Caco-2 (cell line): ENCODE measurements around the gene LGR6. TPM values are rescaled to one million over a fixed set of nuclear protein-coding genes. Genes with fewer than 3 reads are reported as not detected.

Experiments
- BruUV-seq: library from RNA; stranded (reverse); fragments of 400-500 nt; replicated peaks from 2 replicates; lab custom pipeline; 2021; lab: Mats Ljungman, UMichigan
- CTCF ChIA-PET: fragments of 300-600 bp; sonication (Branson Sonifier 250); formaldehyde crosslinking; loops from one replicate; lab custom pipeline; 2022; ENCODE audit warnings: antibody characterized with exemption; lab: Charles Lee
- POLR2A ChIA-PET: fragments of 300-600 bp; sonication (Branson Sonifier 250); formaldehyde crosslinking; loops from one replicate; lab custom pipeline; 2022; ENCODE audit warnings: antibody characterized with exemption; lab: Charles Lee
- DNase-seq, 2 experiments: peaks; one replicate each; pipeline versions ENCODE4 v3.0.0 to v3.0.0-alpha.2; 2020 to 2022
- H3K27me3 ChIP-seq: replicated peaks from 2 replicates; pipeline ENCODE4 v1.6.0; 2011; ENCODE audit warnings: low read length; ENCODE audit not compliant: control insufficient read depth, insufficient read depth
- H3K36me3 ChIP-seq: 2 replicates; pipeline ENCODE4 v1.5.1; 2011; ENCODE audit warnings: low read length; ENCODE audit not compliant: control insufficient read depth, insufficient read depth
- H3K4me1 ChIP-seq: fragments of 250-450 bp; sonication (Bioruptor Pico); 2 replicates; pipeline ENCODE4 v1.5.1; 2020; ENCODE audit warnings: mild to moderate bottlenecking
- H3K4me3 ChIP-seq: 2 replicates; pipeline ENCODE4 v1.5.1; 2011; ENCODE audit warnings: low read depth, mild to moderate bottlenecking, control low read depth, low read length
- H3K9me3 ChIP-seq: fragments of 250-450 bp; sonication (Bioruptor Pico); 2 replicates; pipeline ENCODE4 v1.5.1; 2020; ENCODE audit warnings: mild to moderate bottlenecking, moderate library complexity
- H3K27ac Mint-ChIP-seq: one replicate; pipeline ENCODE4 v1.8.0; 2022; ENCODE audit warnings: mixed read lengths; ENCODE audit not compliant: unreplicated experiment
- H3K27me3 Mint-ChIP-seq: one replicate; pipeline ENCODE4 v1.8.0; 2022; ENCODE audit warnings: mixed read lengths; ENCODE audit not compliant: insufficient read depth, unreplicated experiment
- H3K36me3 Mint-ChIP-seq: one replicate; pipeline ENCODE4 v1.8.0; 2022; ENCODE audit warnings: mild to moderate bottlenecking, mixed read lengths; ENCODE audit not compliant: insufficient read depth, unreplicated experiment
- H3K4me1 Mint-ChIP-seq: one replicate; pipeline ENCODE4 v1.8.0; 2022; ENCODE audit warnings: low read depth, mixed read lengths; ENCODE audit not compliant: unreplicated experiment
- H3K4me3 Mint-ChIP-seq: one replicate; pipeline ENCODE4 v1.8.0; 2022; ENCODE audit warnings: mild to moderate bottlenecking, moderate library complexity, mixed read lengths; ENCODE audit not compliant: unreplicated experiment
- H3K9me3 Mint-ChIP-seq: one replicate; pipeline ENCODE4 v1.8.0; 2022; ENCODE audit warnings: mixed read lengths; ENCODE audit not compliant: unreplicated experiment
- intact Hi-C: fragments of 100-400 bp; cut with micrococcal nuclease; formaldehyde crosslinking; loops from one replicate; pipeline ENCODE4 v1.10.0; 2022; ENCODE audit not compliant: unreplicated experiment
- total RNA-seq: library from RNA; stranded (reverse); gene quantifications from 2 replicates; pipeline ENCODE4 v1.2.3, GENCODE V29; 2022
- TF ChIP-seq, protein P1 (sequence below), 2 experiments: fragments of 200-600 bp in 1 of 2; IDR thresholded peaks; 1 replicate in 1 of 2; 2 replicates in 1 of 2; pipeline versions ENCODE4 v1.5.1 to v1.8.0; 2011 to 2022; ENCODE audit warnings: antibody characterized with exemption in 1 of 2, control low read depth in 1 of 2, inconsistent platforms in 1 of 2, low read depth in 1 of 2, low read length in 1 of 2, mild to moderate bottlenecking in 1 of 2, moderate library complexity in 1 of 2; ENCODE audit not compliant: insufficient read depth in 1 of 2, severe bottlenecking in 1 of 2, unreplicated experiment in 1 of 2

The LGR6 gene
- total RNA-seq, 1 experiment from 2014 or later = 0.36 TPM

DNA sequence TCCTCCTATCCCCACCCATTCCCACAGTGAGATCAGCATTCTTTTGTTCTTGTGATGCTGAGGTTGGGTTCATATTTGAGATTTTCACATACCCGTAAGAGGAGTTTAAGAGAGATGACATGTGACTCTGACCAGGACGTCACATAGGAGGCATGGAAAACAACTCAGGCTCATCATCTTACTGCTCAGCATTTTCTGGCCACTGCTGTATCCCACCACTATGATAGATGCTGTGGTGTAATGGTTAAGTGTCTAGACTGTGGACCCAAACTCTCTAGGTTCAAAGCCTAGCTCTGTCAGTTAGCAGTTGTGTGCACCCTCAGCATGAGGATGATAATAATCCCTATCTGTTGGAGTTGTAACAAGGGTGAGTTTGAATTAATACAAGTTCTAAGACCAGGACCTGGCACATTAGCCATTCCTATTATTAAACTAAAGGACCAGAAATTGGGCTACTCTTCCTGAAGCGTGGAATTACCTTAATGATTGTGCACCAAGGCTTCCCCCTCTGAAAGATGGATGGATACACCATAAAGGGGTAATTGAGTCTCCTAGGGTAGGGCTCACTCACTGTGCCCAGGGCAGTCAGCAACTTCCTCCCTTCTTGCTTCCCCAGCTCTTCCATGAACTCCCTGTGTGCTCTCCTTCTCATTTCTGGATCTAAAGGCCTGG lies 40.9 kb downstream of the LGR6 start:
- ChIA-PET POLR2A (no interaction called here), CTCF (interaction anchor here (1.1 kb wide), 1 partner anchor 16 kb away, joined by 3 read pairs; no protein-coding TSS in a partner anchor)
- TF ChIP-seq, protein P1, sequence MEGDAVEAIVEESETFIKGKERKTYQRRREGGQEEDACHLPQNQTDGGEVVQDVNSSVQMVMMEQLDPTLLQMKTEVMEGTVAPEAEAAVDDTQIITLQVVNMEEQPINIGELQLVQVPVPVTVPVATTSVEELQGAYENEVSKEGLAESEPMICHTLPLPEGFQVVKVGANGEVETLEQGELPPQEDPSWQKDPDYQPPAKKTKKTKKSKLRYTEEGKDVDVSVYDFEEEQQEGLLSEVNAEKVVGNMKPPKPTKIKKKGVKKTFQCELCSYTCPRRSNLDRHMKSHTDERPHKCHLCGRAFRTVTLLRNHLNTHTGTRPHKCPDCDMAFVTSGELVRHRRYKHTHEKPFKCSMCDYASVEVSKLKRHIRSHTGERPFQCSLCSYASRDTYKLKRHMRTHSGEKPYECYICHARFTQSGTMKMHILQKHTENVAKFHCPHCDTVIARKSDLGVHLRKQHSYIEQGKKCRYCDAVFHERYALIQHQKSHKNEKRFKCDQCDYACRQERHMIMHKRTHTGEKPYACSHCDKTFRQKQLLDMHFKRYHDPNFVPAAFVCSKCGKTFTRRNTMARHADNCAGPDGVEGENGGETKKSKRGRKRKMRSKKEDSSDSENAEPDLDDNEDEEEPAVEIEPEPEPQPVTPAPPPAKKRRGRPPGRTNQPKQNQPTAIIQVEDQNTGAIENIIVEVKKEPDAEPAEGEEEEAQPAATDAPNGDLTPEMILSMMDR (IDR thresholded peaks at IDR 0.05; ENCODE audit: insufficient read depth in 1 of 2, low read depth in 1 of 2, low read length in 1 of 2, severe bottlenecking in 1 of 2, unreplicated experiment in 1 of 2) = no peak
- H3K9me3 ChIP-seq = no peaks in the 10 kb centered on the region
- Mint-ChIP-seq H3K27me3 (no peaks in the 10 kb centered on the region), H3K4me1 (peaks cover 25% of the 10 kb centered on the region), H3K27ac (peak overlapping the region; percentile 78), H3K36me3 (peaks cover 8% of the 10 kb centered on the region), H3K9me3 (no peaks in the 10 kb centered on the region), H3K4me3 (no peak overlapping the region)
- H3K27me3 ChIP-seq = no peaks in the 10 kb centered on the region
- no TSS peak for BruUV-seq
- no peak overlapping the region for H3K4me3 ChIP-seq
- peaks cover 28% of the 10 kb centered on the region for H3K4me1 ChIP-seq
- no peak for DNase-seq
- no peaks in the 10 kb centered on the region for H3K36me3 ChIP-seq
- intact Hi-C loops = no loop called here

DNA sequence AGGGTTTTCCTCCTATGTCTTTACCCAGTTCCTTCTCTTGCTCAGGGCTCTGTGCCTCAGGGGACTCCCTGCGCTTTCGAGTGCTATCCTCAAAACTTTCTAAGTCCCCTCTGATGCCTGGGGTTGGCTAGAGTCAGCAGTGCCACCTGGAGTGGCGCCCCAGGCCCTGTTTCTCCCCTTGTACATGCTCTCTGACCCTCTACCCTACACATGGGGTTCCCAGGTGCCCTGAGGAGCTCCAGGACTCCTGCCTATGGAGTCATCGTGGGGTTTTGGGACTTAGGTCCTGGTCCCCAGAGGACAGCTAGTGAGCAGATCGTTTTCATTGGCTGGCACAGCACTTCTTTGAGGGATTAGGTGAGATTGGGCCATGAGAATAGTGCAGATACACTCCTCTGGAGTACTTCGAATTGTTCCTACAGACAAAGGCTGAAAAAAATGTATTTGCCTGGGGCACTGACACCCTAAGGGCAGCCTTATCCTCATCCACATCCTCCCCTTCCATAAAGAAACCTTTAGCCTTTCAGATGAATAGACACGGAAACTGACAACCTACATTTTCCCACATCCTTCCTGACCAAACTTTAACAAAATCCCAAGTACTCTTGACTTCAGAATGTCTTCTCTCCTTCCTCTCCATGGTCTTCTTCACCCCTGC lies 41.5 kb downstream of the LGR6 start:
- peak overlapping the region; percentile 55 for H3K4me3 Mint-ChIP-seq
- no peaks in the 10 kb centered on the region for H3K9me3 Mint-ChIP-seq
- intact Hi-C loops = no loop called here
- H3K9me3 ChIP-seq = no peaks in the 10 kb centered on the region
- no peaks in the 10 kb centered on the region for H3K27me3 ChIP-seq
- CTCF ChIA-PET = interaction anchor here (0.7 to 1.2 kb wide), 5 partner anchors 10 to 103 kb away, joined by 3 to 10 read pairs (median 3); partner anchors contain the start of gene LGR6
- POLR2A ChIA-PET = no interaction called here
- H3K4me1 ChIP-seq = peaks cover 28% of the 10 kb centered on the region
- peaks cover 25% of the 10 kb centered on the region for H3K4me1 Mint-ChIP-seq
- peaks cover 8% of the 10 kb centered on the region for H3K36me3 Mint-ChIP-seq
- no peaks in the 10 kb centered on the region for H3K36me3 ChIP-seq
- H3K27ac Mint-ChIP-seq = peak overlapping the region; percentile 78
- DNase-seq = no peak
- no peak overlapping the region for H3K4me3 ChIP-seq
- TF ChIP-seq, protein P1 (IDR thresholded peaks at IDR 0.05; ENCODE audit: insufficient read depth in 1 of 2, low read depth in 1 of 2, low read length in 1 of 2, severe bottlenecking in 1 of 2, unreplicated experiment in 1 of 2) = no peak
- BruUV-seq = no TSS peak
- H3K27me3 Mint-ChIP-seq = no peaks in the 10 kb centered on the region

DNA sequence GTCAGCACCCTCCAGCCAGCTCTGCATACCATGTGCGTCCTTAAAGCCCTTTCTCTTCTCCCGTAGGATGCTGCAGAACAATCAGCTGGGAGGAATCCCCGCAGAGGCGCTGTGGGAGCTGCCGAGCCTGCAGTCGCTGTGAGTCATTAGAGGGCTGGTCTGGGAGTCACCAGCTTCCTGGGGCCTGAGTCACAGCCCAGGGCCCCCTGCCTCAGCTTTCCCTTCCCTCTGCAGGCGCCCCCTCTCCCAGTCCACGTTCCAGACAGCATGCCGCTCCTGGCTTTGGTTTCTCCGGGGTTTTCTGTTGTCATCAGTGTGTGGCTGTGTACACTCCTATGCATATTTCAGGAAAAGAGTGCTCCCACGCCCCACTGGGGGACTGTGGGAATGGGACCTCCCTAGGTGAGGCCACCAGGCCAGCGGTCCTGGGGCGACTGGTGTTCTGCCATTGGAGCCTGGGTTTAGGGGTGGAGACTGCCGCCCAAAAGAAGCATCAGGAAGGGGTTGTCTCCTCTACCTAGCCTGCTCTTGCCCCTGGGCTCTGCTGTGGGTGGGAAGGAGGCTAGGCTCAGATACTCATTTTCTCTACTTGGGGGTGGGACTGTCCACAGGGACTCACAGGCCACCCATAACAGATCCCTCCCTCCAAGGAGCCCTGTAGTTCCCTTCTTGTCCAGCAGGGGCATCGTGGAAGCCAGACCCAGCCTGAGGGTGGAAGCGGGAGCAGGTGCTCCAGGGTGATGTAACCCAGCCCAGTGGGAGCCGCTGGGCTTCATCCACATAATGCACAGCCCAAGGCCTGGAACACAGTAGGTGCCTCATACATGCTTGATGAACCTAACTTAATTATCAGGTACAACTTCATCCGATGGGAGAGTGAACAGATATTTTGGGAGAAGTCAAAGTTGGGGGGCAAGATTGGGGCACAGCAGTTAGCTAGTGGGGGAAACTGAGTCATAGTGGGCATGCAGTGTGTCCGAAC lies 42.5 kb downstream of the LGR6 start:
- H3K27ac Mint-ChIP-seq = peak overlapping the region; percentile 78
- intact Hi-C loops = no loop called here
- Histone ChIP-seq H3K9me3 (no peaks in the 10 kb centered on the region), H3K4me1 (peaks cover 28% of the 10 kb centered on the region), H3K36me3 (no peaks in the 10 kb centered on the region), H3K4me3 (no peak overlapping the region), H3K27me3 (no peaks in the 10 kb centered on the region)
- H3K27me3 Mint-ChIP-seq = no peaks in the 10 kb centered on the region
- ChIA-PET POLR2A (no interaction called here), CTCF (interaction anchor here (0.6 to 1.2 kb wide), 6 partner anchors 11 to 104 kb away, joined by 3 to 10 read pairs (median 3); partner anchors contain the start of gene LGR6)
- TF ChIP-seq, protein P1 (IDR thresholded peaks at IDR 0.05; ENCODE audit: insufficient read depth in 1 of 2, low read depth in 1 of 2, low read length in 1 of 2, severe bottlenecking in 1 of 2, unreplicated experiment in 1 of 2) = peak; percentile 89 to 94
- H3K4me1 Mint-ChIP-seq = peaks cover 25% of the 10 kb centered on the region
- peak overlapping the region; percentile 55 for H3K4me3 Mint-ChIP-seq
- H3K9me3 Mint-ChIP-seq = no peaks in the 10 kb centered on the region
- peak; percentile 88 to 92 for DNase-seq
- H3K36me3 Mint-ChIP-seq = peaks cover 8% of the 10 kb centered on the region
- no TSS peak for BruUV-seq
